ENCODE results near the gene EFCC1.

The EFCC1 gene

DNA sequence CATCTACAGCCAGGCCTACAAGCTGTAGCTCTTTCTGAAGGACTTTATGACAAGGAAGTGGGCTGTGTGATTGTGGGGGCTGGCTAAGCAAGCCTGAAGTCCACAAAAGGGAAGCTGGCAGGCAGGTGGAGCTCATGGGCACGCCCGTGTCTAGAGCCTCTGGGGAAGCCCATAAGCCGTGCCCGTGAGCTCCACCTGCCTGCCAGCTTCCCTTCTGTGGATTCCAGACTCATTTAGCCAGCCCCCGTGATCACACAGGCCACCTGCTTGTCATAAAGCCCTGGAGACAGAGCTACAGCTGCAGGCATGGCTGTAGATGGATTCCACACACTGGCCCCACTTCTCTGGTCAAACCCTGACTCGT lies 15.2 kb downstream of the EFCC1 start:
- DNase-seq = no peak

DNA sequence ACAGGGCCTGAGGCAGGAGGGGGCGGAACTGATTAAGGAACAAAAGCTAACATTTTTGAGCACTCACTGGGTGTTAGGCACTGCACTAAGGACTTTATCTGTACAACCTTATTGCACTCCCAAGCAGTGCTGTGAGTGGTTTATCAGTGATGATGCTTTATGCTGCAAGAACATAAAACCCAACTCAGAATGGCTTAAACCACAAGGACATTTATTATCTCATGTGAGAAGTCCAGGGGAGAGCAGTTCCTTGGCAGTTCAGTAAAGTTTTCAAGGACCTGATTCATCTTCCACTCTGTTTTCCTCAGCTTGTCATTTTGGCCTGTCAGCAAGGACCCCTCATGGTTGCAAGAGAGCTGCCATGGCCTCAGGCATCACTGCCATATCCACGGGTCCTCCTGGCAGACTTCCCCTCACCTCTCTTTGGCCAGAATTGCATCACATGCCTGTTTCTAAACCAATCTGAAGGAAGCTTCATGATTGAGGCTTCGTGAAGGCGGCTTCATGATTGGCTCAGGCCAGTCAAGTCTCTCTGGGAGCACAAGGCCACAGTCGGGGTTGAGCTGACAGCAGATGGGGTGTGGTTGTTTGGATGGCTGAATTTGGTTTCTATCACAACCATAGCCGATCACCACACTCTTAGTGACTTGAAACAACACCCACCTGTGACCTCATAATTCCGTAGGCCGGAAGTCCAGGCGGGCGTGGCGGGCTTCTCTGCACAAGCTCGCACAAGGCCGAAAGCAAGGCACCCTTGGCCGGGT lies 15.8 kb downstream of the EFCC1 start:
- DNase-seq = no peak

DNA sequence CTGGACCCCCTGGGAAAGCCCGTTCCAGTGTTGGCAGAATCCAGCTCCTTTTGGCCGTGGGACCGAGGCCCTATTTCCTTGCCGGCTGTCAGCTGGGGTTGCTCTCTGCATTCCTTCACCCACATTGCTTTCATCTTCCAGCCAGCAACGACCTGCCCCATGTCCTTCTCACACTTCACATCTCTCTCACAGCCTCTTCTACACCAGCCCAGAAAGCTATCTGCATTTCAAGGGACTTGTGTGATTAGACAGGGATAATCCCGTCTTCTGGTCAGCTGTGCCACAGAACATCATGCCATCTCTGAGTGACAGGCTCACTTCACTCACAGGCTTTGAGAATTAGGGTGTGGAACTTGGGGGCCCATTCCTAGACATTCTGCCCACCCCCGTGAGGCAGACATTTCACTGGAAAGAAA lies 16.4 kb downstream of the EFCC1 start:
- no peak for DNase-seq

DNA sequence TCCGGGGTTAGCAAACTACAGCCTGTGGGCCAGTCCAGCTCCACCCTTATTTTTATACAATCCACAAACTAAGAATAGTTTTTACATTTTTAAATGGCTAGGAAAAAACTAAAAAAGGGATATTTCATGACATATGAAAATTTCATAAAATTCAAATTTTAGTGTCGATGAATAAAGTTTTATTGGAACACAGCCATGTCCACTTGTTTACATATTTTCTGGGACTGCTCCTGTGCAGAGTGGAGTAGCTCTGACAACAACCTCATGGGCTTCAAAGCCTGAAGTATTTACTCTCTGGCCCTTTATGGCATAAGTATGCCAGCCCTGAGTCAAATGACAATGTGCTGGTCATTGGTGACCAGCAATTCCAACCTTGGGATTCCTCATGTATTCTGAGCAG lies 17.2 kb downstream of the EFCC1 start:
- DNase-seq = no peak

DNA sequence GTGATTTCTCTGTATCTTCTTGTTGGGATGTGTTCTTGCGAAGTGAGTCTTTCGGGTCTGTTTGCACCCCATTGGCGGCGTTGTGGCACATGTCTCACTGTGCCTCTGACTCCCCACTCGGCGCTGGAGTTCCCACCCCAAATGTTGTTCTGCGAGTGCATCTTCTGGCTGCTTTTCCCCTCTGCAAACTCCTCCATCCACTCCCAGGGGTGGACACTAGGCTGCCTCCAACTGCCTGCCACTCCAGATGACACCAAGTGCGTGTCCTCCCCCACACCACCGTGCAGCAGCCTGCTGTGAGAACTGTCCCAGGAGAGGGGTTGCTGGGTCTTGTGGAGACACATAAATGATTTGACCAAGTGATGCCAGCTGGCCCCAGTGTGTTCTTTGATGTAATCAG lies 17.6 kb downstream of the EFCC1 start:
- DNase-seq = no peak

DNA sequence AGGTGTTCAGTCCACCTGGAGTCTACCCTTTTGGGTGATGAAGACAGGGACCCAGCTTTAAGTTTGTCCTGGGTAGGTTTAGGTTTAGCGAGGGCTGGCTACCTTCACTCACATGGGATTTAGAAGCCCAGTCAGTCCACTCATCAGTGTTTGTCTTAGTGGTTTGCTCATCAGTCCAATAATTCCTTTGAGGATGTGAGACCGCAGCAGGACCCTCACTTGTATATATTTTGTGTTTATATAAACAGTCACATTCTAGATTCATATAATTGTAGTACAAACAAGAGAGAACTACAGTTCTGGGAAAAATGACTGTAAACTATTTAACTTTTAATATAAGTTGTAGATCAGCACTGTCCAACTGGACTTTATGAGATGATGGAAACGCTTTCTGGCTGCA lies 18.2 kb downstream of the EFCC1 start:
- DNase-seq = no peak

DNA sequence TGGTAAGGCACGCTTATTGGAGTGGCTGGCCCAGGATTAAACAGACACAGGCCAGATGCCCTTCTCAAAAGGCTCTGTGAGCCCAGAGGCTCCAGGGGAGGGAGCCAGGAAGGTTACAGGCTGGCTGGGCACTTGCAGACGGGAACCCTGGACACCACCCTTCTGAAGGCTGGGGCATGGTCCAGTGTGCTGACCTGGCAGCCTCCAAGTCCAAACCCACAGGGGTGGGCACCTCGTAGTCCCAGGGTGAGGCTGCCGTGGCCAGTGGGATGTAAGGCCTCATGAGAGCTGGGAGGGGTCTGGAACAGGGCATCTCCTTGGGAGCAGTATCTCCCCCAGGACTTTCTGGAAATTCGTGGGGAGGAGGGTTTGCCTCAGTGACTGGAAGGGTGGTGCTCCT lies 19.6 kb downstream of the EFCC1 start:
- DNase-seq = no peak

DNA sequence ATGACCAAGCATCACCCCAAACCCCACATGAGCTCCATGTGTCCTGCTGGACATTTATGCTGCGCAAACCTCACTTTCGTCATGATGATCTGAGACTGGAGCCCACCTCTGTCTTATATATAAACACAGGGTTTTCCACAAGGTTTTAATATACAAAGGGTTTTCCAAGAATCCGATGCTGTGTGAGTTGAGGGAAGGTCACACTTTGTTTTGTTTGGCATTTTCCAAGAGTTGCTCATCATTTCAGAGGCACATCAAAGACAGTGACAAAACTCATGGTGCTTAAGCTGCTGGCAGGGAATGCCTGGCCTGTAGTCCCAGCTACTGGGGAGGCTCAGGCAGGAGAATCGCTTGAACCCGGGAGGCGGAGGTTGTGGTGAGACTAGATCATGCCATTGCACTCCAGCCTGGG lies 20.0 kb downstream of the EFCC1 start:
- no peak for DNase-seq

DNA sequence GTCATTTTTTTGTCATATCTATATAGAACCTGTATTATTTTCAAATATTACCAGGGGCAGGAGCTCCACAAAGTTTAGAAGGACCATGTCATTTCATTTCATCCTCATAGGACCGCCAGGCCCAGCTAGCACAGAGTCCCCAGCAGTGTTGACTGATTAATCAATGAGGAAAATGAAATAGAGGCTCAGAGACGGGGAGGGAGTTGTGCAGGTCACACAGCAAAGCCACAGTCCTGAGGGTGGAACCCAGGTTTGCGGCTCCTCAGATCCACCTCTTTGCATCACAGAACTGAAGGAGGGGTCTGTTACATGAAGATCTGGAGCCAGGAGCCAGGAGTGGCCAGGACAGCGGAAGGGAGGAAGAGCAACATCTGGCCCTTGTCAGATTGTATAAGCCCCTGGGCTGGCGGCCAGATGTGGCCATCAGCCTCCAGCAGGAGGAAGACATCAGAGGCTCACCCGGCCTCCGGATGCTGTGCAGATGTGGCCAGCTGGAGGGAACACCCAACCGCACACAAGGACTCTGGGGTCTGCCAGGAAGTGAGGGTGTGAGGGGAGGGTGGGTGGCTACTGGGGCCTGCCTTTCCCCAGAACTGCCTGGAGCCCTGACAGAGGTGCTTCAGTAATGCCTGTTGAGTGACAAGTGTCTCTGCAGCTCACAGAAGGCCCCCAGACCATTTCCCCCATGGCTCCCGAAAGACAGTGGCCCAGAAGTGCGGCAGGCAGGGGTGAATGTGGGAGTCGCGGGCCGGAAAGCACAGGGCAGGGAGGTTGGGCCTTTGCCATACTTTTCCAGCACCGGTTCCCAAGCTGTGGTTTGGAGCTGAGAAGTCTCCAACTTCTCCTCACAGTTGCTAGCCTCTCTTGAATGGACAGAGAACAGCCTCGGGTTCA lies 21.3 kb downstream of the EFCC1 start:
- DNase-seq = no peak

DNA sequence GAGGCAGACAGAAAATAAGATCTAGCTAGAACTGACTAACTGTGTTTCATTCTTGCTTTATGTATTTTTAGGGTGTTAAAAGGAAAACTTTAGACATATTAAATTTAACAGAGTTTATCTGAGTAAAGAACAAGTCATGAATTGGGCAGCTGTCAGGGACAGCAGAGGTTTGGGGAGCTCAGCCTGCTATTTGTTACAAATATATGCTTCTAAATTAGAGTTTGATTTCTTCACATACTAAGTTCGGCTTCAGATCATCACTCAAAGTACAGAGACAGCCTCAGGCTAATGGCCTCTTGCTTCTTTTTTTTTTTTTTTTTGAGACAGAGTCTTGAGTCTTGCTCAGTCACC lies 21.9 kb downstream of the EFCC1 start:
- DNase-seq = no peak

DNA sequence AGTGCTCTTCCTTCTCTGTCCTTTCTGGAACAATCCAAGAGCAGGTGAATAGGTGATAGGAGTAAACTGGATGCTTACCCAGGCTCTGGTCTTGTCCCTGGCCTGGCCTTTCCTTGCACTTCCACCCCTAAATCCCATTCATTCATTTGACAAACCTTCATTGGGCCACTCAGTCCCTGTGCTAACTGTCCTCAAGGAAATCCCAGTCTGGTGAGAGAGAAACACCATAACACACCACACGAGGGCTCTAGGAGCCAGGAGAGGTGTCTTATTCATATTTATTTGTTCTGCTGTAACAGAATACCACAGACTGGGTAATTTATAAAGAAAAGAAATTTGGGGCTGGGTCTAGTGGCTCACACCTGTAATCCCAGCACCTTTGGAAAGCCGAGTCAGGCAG lies 22.8 kb downstream of the EFCC1 start:
- no peak for DNase-seq

DNA sequence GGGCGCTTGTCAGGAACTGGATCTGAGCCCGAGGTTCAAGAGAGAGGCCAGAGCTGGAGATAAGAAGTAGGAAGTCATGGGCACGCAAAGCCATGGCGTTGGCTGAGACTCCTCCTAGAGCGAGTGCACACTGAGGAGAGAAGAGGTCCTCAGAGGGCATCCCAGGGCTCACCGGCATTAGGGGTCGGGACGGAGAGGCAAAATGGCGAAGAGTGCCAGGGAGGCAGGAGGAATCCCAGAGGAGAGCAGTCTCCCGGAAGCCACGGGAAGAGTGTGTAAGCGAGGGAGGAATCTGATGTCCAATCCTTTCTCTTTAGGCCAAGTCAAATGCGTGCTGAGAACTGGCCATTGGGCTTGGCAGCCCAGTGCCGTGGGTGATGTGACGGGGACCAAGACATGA lies 24.0 kb downstream of the EFCC1 start:
- DNase-seq = no peak

DNA sequence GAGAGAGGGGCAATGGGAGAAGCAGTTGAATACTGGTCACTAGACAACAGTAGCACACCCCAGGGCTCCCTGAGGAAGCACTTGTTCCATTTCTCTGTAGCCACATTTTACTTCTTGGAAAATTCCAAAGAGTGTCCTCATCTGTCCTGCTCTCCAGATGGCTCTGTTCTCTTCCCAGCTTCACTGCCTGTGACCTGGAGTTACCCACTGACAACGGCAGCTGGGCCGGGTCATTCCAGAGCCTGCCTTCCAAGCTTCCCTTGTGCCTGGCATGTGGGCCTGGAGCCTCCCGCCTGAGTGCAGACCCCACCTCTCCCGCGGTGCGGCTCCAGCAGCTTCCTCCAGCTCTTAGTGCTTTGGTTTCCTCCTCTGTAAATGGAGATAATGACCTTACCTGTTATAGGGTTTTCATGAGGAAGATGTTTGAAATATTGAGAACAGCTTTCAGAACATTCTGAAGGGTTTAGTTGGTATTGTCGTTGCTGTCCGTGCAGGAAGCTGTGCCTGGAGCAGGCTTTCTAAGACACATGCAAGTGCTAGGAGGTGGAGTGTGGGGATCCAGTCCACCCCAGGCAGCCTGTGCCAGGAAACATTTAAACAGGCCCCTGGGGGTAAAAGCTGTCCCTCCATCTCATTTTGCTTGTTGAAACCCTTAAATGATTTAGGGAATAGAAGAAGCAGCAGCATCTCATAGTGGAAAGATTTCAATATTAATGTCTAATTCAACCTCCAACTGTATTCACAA lies 24.8 kb downstream of the EFCC1 start:
- no peak for DNase-seq

DNA sequence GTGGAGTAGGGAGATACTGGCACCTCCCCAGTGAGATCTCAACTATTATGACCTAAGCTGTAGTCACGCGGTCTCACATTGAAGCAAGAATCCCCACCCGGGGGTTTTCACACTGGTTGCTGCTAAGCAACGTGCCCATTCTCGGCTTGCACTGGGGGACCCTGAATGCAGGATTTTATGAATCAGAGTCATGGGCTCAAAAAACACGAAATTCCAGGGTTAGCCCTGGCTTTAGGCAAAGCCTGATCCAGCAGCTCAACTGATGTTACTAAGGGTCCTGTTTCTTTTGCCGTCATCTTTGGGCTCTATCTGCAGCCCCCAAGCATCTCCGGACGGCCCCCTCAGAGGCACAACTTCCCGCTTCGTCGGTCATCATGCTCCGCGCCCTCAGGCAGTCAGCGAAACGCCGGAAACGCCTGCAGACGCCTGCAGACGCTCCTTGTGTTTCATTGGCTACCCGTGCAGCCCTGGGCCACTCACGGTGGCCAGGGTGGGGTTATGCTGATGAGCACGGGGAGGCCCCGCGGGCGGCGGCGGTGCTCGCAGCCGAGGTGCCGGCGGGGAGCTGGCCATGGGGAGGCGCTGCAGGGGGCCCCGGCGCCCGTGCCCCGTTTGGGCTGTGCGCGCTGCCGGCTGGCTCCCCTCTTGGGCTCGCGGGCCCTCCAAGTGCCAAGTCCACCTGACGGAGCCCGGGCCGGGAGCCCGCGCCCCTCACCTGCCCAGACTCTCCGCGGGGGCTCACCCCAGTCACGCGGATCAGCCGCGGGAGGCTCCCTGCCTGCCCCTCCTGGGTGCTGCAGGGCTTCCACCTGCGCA lies 25.8 kb downstream of the EFCC1 start:
- peak; percentile 55 for DNase-seq

DNA sequence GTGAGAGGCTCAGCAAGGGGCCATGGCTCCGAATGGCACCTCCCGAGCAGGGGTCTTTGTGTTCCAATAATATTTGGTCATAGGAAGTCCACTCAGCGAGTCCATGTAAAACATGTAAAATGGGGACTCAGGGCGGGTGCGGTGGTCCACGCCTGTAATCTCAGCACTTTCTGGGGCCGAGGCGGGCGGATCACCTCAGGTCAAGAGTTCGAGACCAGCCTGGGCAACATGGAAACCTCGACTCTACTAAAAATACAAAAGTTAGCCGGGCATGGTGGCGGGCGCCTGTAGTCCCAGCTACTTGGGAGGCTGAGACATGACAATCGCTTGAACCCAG lies 26.4 kb downstream of the EFCC1 start:
- DNase-seq = no peak

DNA sequence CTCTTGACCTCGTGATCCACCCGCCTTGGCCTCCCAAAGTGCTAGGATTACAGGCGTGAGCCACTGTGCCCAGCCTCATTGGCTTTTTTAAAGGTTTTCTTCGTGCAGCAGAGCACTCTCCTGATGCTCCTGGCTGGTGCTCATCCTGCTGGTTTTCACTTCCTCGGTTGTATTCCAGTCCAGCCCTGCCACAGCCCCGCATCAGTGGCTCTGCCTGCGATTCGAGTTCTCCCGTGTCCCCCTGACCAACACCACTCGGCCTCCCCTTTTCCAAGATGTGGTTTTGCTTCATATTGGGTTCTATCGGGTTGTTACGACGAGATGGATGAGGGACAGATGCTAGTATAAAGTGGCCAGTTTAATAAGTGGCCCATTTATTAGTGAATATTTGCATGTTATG lies 27.8 kb downstream of the EFCC1 start:
- DNase-seq = no peak

DNA sequence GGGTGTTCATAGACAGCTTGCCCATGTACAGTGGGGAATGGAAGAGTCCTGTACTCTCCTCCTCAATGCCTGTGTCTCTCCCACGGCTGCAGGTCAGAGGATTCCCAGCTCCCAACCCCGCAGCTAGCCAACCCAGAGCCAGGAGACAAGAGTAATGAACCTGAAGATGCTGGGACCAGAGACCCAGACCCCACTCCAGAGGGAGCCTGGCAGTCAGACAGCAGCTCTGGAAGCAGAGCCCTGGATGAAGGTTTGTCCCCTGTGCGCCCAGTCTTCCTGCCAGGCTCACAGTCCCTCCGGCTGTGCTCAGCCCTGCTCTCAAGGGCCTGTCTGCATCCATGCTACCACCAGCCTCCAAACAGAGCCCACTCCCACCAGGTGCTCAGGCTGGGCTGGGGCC lies 29.5 kb downstream of the EFCC1 start:
- DNase-seq = no peak

DNA sequence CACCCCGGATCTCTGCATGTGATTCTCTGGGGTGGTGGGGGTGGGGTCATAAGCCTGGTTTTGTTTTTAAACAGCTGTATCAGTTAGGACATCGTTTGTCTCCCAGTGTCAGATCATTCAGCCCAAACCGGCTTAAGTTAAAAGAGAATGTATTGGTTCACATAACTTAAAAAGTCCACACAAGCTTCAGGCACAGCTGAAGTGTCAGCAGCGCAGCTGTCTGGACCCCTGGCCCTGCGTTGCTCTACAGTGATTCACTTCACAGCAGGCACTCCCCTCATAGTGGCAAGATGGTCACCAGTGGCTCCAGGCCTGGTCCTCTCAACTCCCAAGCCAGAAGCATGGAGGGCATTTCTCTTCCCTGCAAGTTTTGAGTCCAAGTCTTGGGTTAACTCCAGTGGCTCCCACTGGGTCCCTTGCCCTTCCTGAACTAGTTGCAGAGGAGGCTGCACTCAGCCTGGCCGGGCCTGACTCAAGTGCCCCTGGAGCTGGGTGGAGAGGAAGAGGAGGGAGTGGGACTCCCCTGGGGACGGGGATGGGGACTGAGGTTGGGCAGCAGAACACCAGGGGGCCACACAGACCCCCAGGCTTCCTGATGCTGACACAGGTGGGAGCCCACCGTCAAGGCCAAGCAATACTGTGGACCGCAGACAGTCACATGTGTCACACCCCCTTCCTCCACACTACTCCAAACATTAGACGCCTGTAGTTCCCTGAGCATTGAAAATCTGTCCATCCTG lies 30.5 kb downstream of the EFCC1 start:
- DNase-seq = no peak

DNA sequence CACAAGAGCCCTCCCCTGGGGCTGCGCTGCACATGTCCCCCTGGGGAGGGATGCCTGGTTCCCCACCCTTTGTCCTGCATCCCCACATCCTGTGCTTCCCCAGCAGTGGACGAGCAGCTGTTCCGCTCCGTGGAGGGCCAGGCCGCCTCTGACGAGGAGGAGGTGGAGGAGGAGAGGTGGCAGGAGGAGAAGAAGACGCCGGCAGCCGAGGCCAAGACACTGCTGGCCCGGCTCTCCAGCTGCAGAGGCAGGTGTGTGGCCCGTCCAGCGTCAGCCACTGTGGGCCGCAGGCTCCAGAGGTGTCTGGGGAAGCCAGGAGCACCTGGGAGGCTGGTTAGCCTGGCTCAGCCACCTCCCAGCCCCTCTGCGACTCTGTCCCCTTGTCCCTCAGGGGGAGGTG lies 31.6 kb downstream of the EFCC1 start:
- no peak for DNase-seq

DNA sequence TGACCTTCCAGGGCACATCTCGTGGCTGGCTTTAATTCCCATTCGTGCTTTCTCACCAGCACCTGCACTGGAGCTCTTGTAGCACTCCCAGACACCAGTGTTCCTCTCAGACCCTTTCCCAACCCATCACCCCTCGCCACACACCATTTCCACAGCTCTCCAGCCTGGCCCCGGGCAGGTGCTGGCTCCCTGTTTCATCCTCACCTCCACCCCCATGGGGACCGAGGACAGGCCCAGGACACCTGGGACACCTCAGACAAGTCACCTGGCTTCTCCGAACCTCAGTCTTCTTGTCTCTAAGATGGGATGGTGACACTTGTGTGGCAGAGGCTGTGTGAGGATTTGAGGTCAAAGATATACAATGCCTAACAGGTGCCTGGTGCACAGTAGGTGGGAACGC lies 32.0 kb downstream of the EFCC1 start:
- DNase-seq = no peak

DNA sequence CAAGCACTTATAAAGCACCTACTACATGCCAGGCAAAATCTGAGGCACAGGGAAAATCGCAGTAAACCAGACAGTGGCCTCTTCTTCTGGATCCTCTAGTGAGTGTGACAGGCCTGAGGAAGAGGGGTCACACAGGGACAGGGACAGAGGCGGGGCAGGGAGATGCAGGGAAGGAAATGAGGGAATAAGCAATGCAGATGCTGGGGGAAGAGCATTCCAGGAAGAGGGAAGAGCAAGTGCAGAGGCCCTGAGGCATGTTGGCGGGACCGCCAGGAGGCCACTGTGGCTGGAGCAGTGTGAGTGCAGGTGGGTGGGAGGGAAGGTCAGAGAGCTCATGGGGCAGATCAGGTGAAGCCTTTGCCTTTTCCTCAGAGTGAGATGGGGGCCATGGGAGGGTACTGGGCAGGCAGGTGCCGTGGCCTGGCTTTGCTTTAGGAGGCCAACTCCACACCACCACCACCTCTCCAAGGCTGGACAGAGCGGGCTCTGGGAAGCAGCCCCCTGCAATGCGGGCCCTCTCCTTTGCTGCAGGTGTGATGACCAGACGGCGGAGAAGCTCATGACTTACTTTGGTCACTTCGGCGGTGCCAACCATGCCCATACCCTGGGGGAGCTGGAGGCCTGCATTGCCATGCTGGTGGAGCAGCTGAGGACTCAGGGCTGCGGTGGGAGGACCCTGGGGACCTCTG lies 32.7 kb downstream of the EFCC1 start:
- no peak for DNase-seq

DNA sequence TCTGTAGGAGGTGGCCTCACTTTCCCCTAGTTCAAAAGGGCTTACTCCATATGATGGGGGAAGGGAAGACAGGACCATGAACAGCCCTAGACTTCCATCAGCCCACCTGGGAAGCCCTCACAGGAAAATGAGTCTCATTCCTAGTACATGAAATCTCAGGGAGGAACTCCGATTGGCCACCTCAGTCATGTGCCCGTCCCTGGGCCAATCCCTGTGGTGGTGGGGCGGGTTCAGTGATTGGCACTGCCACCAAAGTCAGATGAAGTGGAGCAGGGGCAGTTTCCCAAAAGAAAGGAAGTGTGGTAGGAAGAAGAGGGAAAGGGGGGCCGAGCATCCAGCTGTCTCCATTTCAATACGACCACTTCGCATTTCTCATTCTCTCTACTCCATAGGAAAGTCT lies 33.5 kb downstream of the EFCC1 start:
- DNase-seq = no peak

All from kidney glomerular epithelial cell (primary cell).